IPS-18a (cell line): ENCODE results near the gene CDC27.
"Not testable (repeated sequence)": the region's sequence is repeated elsewhere in the genome, so short reads cannot be mapped to it uniquely, and the experiment has no call there.

Source experiments
- H3K27ac ChIP-seq: one replicate; pipeline ENCODE4 v1.5.1; 2013; ENCODE audit warnings: low read length
- H3K27me3 ChIP-seq: one replicate; pipeline ENCODE4 v1.6.1; 2013; ENCODE audit warnings: mild to moderate bottlenecking, low read length; ENCODE audit not compliant: control insufficient read depth, insufficient read depth
- H3K36me3 ChIP-seq: one replicate; pipeline ENCODE4 v1.6.1; 2013; ENCODE audit warnings: low read depth, low read length; ENCODE audit not compliant: control insufficient read depth
- H3K4me1 ChIP-seq: one replicate; pipeline ENCODE4 v1.6.1; 2013; ENCODE audit warnings: low read depth, low read length; ENCODE audit not compliant: control insufficient read depth
- H3K4me3 ChIP-seq: one replicate; pipeline ENCODE4 v1.5.1; 2013; ENCODE audit warnings: low read length
- H3K9ac ChIP-seq: one replicate; pipeline ENCODE4 v1.6.1; 2013; ENCODE audit warnings: mild to moderate bottlenecking, low read length, moderate library complexity
- H3K9me3 ChIP-seq: one replicate; pipeline ENCODE4 v1.6.1; 2013; ENCODE audit warnings: low read depth, low read length; ENCODE audit not compliant: control insufficient read depth

Gene CDC27

GRCh38 chr17:47188271-47188875, 722 bp downstream of the CDC27 start:
- H3K27ac ChIP-seq = peak overlapping the region; percentile 63
- H3K9me3 ChIP-seq = no peaks in the 10 kb centered on the region
- H3K4me3 ChIP-seq = peak overlapping the region; percentile 95
- H3K4me1 ChIP-seq = peaks cover 7% of the 10 kb centered on the region
- peak overlapping the region; percentile 91 for H3K9ac ChIP-seq
- no peaks in the 10 kb centered on the region for H3K27me3 ChIP-seq
- H3K36me3 ChIP-seq = no peaks in the 10 kb centered on the region

DNA sequence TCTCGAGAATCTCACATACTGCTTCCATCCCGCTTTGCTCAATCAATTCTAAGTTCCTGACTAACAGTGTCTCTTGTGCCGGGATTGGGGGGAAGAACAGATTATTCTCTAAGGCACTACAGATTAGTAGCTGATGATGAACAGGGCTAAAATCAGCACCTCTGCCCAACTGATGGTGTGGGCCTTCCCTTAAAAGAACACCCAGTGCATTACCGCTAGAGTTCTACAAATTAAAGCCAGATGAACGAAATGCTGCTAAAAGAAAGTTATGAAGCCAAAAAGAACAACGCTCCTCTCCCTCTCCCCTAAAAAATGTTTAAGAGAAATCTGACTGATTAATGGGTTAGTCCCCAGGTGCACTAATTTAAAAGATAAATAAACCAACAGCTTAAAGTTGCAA, 4.4 kb downstream of the CDC27 start:
- H3K9ac ChIP-seq = no peak overlapping the region
- peaks cover 6% of the 10 kb centered on the region for H3K36me3 ChIP-seq
- no peaks in the 10 kb centered on the region for H3K27me3 ChIP-seq
- H3K4me1 ChIP-seq = peaks cover 17% of the 10 kb centered on the region
- H3K9me3 ChIP-seq = no peaks in the 10 kb centered on the region
- H3K4me3 ChIP-seq = no peak overlapping the region
- no peak overlapping the region for H3K27ac ChIP-seq

GRCh38 chr17:47180988-47181387, 8.1 kb downstream of the CDC27 start:
- Histone ChIP-seq H3K36me3 (peaks cover 18% of the 10 kb centered on the region), H3K4me1 (peaks cover 13% of the 10 kb centered on the region)
- not testable (repeated sequence) for H3K9me3 ChIP-seq, H3K9ac ChIP-seq, H3K4me3 ChIP-seq, H3K27me3 ChIP-seq, H3K27ac ChIP-seq

GRCh38 chr17:47180337-47180736, 8.8 kb downstream of the CDC27 start:
- H3K36me3 ChIP-seq = peaks cover 18% of the 10 kb centered on the region
- no peaks in the 10 kb centered on the region for H3K27me3 ChIP-seq
- H3K4me1 ChIP-seq = peaks cover 13% of the 10 kb centered on the region
- no peak overlapping the region for H3K4me3 ChIP-seq
- no peak overlapping the region for H3K27ac ChIP-seq
- no peak overlapping the region for H3K9ac ChIP-seq
- H3K9me3 ChIP-seq = no peaks in the 10 kb centered on the region

- Histone ChIP-seq H3K27ac (no peak overlapping the region), H3K4me3 (no peak overlapping the region), H3K36me3 (peaks cover 18% of the 10 kb centered on the region)
Observed at GRCh38 chr17:47179141-47179540, 10.0 kb downstream of the CDC27 start.

GRCh38 chr17:47177261-47177660, 11.8 kb downstream of the CDC27 start:
- Histone ChIP-seq H3K9me3 (no peaks in the 10 kb centered on the region), H3K27ac (no peak overlapping the region), H3K4me1 (peaks cover 2% of the 10 kb centered on the region), H3K4me3 (no peak overlapping the region), H3K27me3 (no peaks in the 10 kb centered on the region), H3K9ac (no peak overlapping the region), H3K36me3 (peaks cover 18% of the 10 kb centered on the region)

More at GRCh38 chr17:47179141-47179540, 10.0 kb downstream of the CDC27 start:
- no peaks in the 10 kb centered on the region for H3K9me3 ChIP-seq
- H3K4me1 ChIP-seq = peaks cover 13% of the 10 kb centered on the region
- H3K27me3 ChIP-seq = no peaks in the 10 kb centered on the region
- no peak overlapping the region for H3K9ac ChIP-seq

DNA sequence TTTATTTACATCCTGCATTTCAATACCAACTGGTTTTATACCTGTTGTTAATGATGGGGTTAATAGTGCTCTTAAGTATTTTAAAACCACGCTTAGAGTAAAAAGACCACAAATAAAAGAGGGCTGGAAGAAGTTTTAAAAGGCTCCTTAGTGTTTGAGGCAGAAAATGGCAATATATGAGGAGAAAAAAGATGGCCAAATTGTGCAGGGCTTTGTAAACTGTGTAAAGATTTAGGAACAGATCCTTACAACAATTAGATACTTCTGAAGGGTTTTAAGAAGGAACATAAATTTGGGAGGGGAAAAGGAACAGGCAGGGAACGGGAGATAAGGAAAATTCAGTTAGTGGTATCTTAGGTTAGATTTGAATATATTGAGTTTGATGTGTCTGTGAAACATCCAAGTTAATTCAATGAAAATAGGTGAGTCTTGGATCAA, 12.7 kb downstream of the CDC27 start:
- Histone ChIP-seq H3K36me3 (peaks cover 23% of the 10 kb centered on the region), H3K9me3 (no peaks in the 10 kb centered on the region), H3K27me3 (no peaks in the 10 kb centered on the region), H3K27ac (no peak overlapping the region), H3K4me3 (no peak overlapping the region), H3K9ac (no peak overlapping the region), H3K4me1 (no peaks in the 10 kb centered on the region)

GRCh38 chr17:47174823-47175222, 14.3 kb downstream of the CDC27 start:
- not testable (repeated sequence) for H3K4me1 ChIP-seq, H3K4me3 ChIP-seq, H3K9ac ChIP-seq, H3K27ac ChIP-seq, H3K27me3 ChIP-seq, H3K9me3 ChIP-seq
- H3K36me3 ChIP-seq = peaks cover 20% of the 10 kb centered on the region

GRCh38 chr17:47172696-47173565, 16.2 kb downstream of the CDC27 start:
- H3K36me3 ChIP-seq = peaks cover 15% of the 10 kb centered on the region
- no peak overlapping the region for H3K4me3 ChIP-seq
- no peaks in the 10 kb centered on the region for H3K9me3 ChIP-seq
- H3K27ac ChIP-seq = no peak overlapping the region
- H3K4me1 ChIP-seq = no peaks in the 10 kb centered on the region
- no peaks in the 10 kb centered on the region for H3K27me3 ChIP-seq
- no peak overlapping the region for H3K9ac ChIP-seq

DNA sequence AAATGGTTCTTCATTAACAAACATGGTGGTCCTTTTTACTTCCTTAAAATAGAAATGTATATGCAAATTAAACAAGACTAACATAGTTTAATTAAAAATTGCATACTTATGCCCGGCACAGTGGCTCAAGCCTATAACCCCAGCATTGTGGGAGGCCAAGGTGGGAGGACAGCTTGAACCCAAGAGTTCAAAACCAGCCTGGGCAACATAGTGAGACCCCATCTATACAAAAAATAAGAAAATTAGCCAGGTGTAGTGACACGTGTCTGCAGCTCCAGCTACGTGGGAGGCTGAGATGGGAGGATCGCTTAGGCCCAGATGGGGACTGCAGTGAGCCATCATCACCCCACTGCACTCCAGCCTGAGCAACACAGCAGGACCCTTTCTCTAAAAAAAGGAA, 18.4 kb downstream of the CDC27 start:
- Histone ChIP-seq H3K4me3 (no peak overlapping the region), H3K4me1 (no peaks in the 10 kb centered on the region), H3K9me3 (no peaks in the 10 kb centered on the region), H3K27ac (no peak overlapping the region), H3K27me3 (no peaks in the 10 kb centered on the region), H3K36me3 (peaks cover 31% of the 10 kb centered on the region), H3K9ac (no peak overlapping the region)

GRCh38 chr17:47168896-47169295, 20.2 kb downstream of the CDC27 start:
- not testable (repeated sequence) for H3K9me3 ChIP-seq, H3K27ac ChIP-seq, H3K4me1 ChIP-seq, H3K27me3 ChIP-seq, H3K9ac ChIP-seq, H3K4me3 ChIP-seq
- H3K36me3 ChIP-seq = peaks cover 44% of the 10 kb centered on the region

DNA sequence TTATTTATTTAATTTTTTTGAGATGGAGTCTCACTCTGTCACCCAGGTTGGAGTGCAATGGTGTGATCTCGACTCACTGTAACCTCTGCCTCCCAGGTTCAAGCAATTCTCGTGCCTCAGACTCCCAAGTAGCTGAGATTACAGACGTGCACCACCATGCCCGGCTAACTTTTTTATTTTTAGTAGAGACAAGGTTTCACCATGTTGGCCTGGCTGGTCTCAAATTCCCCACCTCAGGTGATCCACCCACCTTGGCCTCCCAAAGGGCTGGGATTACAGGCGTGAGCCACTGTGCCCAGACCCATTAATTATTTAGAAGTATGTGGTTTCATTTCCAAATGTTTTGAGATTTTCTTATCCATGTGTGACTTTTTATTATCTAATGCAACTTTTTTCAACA, 22.2 kb downstream of the CDC27 start:
- H3K27me3 ChIP-seq = not testable (repeated sequence)
- peaks cover 43% of the 10 kb centered on the region for H3K36me3 ChIP-seq

More for the DNA sequence above, 22.2 kb downstream of the CDC27 start:
- H3K9ac ChIP-seq, H3K4me1 ChIP-seq, H3K9me3 ChIP-seq, H3K27ac ChIP-seq, H3K4me3 ChIP-seq: not testable (repeated sequence)
